Ishikawa (cell line): ENCODE data around the gene CADM1.

Experiments used
- CEBPB ChIP-seq: IDR thresholded peaks from 2 replicates; pipeline ENCODE4 v1.6.1; 2012
- CREB1 ChIP-seq: IDR thresholded peaks from 2 replicates; pipeline ENCODE4 v1.6.1; 2012; ENCODE audit warnings: low read depth
- EGR1 ChIP-seq: IDR thresholded peaks from 2 replicates; pipeline ENCODE4 v1.6.1; 2012
- EP300 ChIP-seq: IDR thresholded peaks from 2 replicates; pipeline ENCODE4 v1.6.1; 2012; ENCODE audit warnings: borderline replicate concordance
- FOXM1 ChIP-seq: IDR thresholded peaks from 2 replicates; pipeline ENCODE4 v1.6.1; 2012; ENCODE audit warnings: low read depth, borderline replicate concordance
- NFIC ChIP-seq: IDR thresholded peaks from 2 replicates; pipeline ENCODE4 v1.6.1; 2012
- RAD21 ChIP-seq: IDR thresholded peaks from 2 replicates; pipeline ENCODE4 v1.6.1; 2012; ENCODE audit warnings: low read depth
- TAF1 ChIP-seq: IDR thresholded peaks from 2 replicates; pipeline ENCODE4 v1.6.1; 2012; ENCODE audit warnings: low read depth, mild to moderate bottlenecking
- TCF12 ChIP-seq: IDR thresholded peaks from 2 replicates; pipeline ENCODE4 v1.6.1; 2012; ENCODE audit warnings: low read depth
- TEAD4 ChIP-seq: IDR thresholded peaks from 2 replicates; pipeline ENCODE4 v1.6.1; 2012
- YY1 ChIP-seq: IDR thresholded peaks from 2 replicates; pipeline ENCODE4 v1.6.1; 2012; ENCODE audit warnings: low read depth
- ZBTB7A ChIP-seq: IDR thresholded peaks from 2 replicates; pipeline ENCODE4 v1.6.1; 2012; ENCODE audit warnings: low read depth
- TF ChIP-seq, protein P1 (sequence below): IDR thresholded peaks from 2 replicates; pipeline ENCODE4 v1.6.1; 2012; ENCODE audit warnings: low read depth, mild to moderate bottlenecking
- TF ChIP-seq, protein P2 (sequence below): IDR thresholded peaks from 2 replicates; pipeline ENCODE4 v1.6.1; 2012
- TF ChIP-seq, protein P3 (sequence below): IDR thresholded peaks from 2 replicates; pipeline ENCODE4 v1.6.1; 2012

CADM1 gene

DNA sequence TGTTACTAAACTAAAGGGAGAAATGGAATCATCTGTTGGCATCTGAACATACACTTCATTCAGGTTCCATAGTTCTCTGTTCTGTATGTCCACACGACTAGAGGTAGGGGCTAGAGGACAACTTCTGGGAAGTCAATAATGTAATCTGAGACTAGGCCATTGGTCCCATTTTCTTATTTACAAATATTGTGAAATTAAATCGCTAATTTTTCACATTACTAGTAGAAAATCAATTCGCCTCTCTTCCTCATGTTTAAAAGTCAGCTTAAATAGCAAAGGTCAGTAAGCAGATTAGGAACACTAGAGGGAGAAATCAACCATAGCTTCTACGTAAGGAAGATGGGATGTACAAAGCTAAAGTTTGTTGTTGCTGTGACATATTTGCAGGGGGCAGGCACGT lies 59.7 kb downstream of the CADM1 start:
- no peak for TF ChIP-seq YY1
- TF ChIP-seq CREB1: no peak
- no peak for TF ChIP-seq TAF1
- no peak for TF ChIP-seq FOXM1
- TF ChIP-seq EP300: no peak
- no peak for TF ChIP-seq TCF12

DNA sequence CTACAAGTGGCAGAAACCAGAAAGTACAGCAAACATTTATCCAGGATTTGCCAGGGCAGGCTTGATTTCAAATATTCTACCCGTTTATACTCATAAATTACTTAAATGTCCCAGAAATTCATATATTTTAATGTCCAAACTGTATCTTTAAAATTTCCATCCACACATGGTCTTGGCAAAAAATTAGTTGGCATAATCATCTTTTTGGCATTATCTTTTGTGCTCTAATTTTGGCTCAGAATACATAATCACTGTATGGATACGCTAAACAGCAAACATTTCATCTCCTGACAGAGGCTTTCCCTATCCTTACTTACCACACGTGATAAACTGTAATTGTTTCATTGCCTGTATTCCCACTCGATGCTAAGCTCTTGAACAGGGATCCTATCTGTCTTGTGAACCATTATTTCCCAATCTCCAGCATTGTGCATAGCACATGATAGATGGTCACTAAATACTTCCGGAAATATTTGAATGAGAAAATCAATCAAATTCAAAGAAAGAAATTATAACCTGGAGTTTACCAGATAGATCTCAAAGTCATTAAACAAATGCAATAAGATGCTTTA lies 64.2 kb downstream of the CADM1 start:
- TF ChIP-seq EGR1 (no peak), FOXM1 (no peak), CREB1 (no peak), NFIC (no peak), CEBPB (no peak), RAD21 (no peak), EP300 (no peak), ZBTB7A (no peak), TEAD4 (no peak), TAF1 (no peak)
- TF ChIP-seq, protein P1, sequence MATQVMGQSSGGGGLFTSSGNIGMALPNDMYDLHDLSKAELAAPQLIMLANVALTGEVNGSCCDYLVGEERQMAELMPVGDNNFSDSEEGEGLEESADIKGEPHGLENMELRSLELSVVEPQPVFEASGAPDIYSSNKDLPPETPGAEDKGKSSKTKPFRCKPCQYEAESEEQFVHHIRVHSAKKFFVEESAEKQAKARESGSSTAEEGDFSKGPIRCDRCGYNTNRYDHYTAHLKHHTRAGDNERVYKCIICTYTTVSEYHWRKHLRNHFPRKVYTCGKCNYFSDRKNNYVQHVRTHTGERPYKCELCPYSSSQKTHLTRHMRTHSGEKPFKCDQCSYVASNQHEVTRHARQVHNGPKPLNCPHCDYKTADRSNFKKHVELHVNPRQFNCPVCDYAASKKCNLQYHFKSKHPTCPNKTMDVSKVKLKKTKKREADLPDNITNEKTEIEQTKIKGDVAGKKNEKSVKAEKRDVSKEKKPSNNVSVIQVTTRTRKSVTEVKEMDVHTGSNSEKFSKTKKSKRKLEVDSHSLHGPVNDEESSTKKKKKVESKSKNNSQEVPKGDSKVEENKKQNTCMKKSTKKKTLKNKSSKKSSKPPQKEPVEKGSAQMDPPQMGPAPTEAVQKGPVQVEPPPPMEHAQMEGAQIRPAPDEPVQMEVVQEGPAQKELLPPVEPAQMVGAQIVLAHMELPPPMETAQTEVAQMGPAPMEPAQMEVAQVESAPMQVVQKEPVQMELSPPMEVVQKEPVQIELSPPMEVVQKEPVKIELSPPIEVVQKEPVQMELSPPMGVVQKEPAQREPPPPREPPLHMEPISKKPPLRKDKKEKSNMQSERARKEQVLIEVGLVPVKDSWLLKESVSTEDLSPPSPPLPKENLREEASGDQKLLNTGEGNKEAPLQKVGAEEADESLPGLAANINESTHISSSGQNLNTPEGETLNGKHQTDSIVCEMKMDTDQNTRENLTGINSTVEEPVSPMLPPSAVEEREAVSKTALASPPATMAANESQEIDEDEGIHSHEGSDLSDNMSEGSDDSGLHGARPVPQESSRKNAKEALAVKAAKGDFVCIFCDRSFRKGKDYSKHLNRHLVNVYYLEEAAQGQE: no peak

DNA sequence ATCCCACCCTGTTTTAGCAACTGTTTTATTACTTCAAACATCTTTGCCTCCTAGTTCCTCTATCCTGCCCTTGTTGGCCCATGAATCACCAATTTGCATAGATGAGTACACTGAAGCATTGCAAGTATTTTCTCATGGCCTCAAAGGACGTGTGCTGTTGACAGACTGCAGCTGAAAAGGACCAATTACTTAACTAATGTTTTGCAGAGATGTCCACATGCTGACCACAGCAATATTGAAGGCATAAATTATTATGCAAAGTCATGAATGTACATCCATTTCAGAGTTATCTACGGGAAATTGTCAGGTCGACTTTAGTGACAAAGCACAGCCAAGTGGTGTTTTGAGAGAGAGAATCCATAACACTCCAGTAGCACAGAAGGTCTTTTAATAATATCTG lies 64.8 kb downstream of the CADM1 start:
- TF ChIP-seq RAD21 (no peak), TCF12 (no peak), TEAD4 (no peak), EP300 (no peak), CEBPB (no peak), FOXM1 (no peak), CREB1 (no peak), ZBTB7A (no peak)

DNA sequence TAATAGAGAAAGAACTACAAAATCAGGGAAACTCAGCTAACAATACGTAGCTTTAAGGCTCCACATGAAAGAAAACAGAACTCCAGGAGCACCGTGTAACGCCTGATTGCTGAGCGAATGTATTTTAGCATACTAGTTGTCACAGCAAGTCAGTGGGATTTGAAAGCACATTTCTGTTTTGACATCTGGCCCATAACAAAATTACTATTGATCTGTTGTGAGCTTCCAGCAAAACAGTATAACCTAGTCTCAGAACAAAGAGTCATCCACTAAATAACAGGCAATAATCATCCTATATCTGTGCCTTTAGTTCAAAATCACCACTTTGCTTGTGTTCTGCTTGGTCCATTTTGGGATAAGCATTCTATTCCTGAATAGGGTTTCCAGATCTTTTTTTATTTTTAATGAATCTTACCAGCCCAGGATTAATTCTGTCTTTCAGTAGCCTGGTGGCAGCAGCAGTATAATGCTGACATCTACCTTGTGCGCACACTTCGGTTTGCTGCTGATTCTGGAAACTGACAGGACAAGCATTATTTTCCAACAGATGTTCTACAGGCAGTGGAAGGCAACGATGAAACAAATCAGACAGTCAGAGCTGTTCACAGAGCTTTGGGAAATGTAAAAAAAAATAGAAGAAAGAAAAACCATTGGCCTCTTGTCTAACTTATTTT lies 66.2 kb downstream of the CADM1 start:
- TF ChIP-seq EP300: no peak
- no peak for TF ChIP-seq CEBPB
- no peak for TF ChIP-seq EGR1
- TF ChIP-seq TCF12: no peak
- TF ChIP-seq, protein P2, sequence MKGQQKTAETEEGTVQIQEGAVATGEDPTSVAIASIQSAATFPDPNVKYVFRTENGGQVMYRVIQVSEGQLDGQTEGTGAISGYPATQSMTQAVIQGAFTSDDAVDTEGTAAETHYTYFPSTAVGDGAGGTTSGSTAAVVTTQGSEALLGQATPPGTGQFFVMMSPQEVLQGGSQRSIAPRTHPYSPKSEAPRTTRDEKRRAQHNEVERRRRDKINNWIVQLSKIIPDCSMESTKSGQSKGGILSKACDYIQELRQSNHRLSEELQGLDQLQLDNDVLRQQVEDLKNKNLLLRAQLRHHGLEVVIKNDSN: no peak
- no peak for TF ChIP-seq NFIC
- no peak for TF ChIP-seq CREB1
- TF ChIP-seq, protein P3, sequence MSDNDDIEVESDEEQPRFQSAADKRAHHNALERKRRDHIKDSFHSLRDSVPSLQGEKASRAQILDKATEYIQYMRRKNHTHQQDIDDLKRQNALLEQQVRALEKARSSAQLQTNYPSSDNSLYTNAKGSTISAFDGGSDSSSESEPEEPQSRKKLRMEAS: no peak
- TF ChIP-seq TEAD4: no peak
- no peak for TF ChIP-seq TAF1
- no peak for TF ChIP-seq RAD21
- TF ChIP-seq YY1: no peak
- no peak for TF ChIP-seq ZBTB7A
- TF ChIP-seq, protein P1: no peak

DNA sequence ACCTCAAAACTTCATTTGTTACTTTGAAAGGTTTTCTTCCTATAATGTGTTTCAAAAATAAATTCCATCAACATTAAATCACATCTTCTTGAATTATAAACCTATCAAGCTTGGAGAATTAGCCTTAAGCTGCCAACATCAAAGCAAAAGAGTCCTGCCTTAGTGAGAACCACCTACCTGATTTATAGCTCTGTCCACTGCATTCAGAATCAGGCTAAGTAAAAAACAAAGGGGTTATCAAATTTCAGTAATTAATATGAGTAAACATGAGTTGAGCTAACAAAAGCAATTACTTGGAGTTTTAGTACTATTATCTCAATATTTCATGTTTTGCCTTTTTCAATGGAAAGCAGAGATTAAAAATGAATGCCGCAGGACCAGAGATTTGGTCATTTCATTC lies 73.9 kb downstream of the CADM1 start:
- TF ChIP-seq TEAD4: no peak

DNA sequence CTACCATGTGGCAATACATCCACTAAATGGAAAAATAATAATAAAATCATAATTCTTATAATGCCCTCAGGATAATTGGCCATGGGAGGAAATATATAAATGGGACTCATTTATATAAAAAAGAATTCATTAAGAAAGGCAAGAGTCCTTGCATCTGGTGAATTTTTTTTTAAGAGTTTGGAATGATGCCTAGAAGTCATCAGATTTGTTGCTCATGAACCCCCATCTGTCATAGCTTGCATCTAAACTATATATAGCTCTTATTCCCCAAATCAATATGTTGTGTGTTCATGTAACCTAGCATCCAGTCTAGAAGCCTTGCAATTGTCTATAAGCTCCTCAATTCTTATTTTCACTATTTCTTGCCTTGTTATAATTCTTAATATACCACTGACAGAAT lies 75.9 kb downstream of the CADM1 start:
- TF ChIP-seq TCF12: no peak
- TF ChIP-seq, protein P2: no peak

DNA sequence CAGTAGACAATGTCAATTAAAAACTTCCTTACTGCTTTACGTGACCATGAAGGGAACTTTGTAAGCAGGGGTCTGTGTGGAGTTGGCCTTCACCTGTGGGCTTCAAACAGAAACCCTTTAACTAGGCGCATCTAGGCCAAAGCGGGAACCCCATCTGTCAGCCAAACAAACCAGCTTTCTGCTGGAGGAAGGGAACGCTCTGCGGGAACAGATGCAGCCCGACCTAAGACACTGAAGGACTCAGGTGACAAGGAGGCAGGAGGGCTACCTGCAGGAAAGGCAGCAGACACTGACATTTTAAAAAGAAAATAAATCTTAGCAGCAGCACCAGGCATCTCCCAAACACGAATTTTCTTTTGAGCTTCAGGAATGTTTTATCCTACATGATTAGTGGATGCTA lies 78.4 kb downstream of the CADM1 start:
- TF ChIP-seq YY1: no peak
- TF ChIP-seq RAD21: no peak
- no peak for TF ChIP-seq EGR1
- no peak for TF ChIP-seq NFIC
- no peak for TF ChIP-seq CREB1
- TF ChIP-seq, protein P3: no peak
- no peak for TF ChIP-seq TAF1
- no peak for TF ChIP-seq TCF12
- TF ChIP-seq TEAD4: no peak
- TF ChIP-seq, protein P1: no peak
- no peak for TF ChIP-seq ZBTB7A
- no peak for TF ChIP-seq EP300
- TF ChIP-seq, protein P2: no peak
- no peak for TF ChIP-seq CEBPB
- TF ChIP-seq FOXM1: no peak
